Stimulated activated CD8-positive, alpha-beta memory T cell treated with anti-CD3 and anti-CD28 coated beads, Interleukin-7, amount 100 ng/mL, for 24 hours (primary cell): ENCODE results near the gene MCRIP1.

Experiments used
- DNase-seq: peaks from one replicate; pipeline ENCODE4 v3.0.0-alpha.2; 2020; ENCODE audit warnings: low read depth

MCRIP1 gene

DNA sequence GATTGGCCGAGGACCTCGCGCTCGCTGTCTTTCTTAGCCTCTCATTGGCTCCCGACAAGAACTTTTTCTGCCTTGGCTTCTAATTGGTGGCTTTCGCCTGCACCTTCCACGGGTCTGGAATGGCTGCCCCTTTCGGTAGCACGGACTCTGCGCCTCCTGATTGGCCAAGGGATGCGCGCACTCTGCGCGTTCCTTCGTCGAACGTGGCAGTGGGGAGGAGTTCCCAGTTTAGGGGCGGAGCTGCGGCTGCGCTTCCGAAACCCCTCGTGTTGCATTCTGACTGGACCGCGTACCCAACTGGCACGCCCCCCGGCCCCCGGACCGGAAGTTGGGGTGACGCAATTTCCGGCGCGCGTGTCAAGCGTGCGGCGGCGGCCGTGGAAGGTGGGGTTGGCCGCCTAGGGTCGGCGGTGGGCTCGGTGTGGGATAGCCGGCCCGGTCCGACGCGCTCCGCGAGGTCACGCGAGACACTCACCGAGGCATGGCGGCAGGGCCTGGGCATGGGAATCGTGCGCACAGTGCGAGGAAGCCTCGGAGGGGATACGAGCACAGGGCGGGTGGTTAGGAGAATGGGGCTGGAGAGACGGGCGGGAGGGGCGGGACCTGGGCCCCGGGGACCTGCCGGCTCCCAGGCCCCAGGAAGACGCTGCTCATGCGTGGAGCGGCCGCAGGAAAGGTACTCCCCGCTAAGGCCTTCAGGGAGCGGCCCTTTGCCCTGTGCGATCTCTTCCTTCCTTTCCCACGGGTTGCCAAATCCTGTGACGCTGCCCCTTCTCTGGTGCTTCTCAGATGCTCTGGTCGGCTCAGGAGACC lies 27.9 kb upstream of the MCRIP1 start:
- DNase-seq = peak; percentile 98

DNA sequence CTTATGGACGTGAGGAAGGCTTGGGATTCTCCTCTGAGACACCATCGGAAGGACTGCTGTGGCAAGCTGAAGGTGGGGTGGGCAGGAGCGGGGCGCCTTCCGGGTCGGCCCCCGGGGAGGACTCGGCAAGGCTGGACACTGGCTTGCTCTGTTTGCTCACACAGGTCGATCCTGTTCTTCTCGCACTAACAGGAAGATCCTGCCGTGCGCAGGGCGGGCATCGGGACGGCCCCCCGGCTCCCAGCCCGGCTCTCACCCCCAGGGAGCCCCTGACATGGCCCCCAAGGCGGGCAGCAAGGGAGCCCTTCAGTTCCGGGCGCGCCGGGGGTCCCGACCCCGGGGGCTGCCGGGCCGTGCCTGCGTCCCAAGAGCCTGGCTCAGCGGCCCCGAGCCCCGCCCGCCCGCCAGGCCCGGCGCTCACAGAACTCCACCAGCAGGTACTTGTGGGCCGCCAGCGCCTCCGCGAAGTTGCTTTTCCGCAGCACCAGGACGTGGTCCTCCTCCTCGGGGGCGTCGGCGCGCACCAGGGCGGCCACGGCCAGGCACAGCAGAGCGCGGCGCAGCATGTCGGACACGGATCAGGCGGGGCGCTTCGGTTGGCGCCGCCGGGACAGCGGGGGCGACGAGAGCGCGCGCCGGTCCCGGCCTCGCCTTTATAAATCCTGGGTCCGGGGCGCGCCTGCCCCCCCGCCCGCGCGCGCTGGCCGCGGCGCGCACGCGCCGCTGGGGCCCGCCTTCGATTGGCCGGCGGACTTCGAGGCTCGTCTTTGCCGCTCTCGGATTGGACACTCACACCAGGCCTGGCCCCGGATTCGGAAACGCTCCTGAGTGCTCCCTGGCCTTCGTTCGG lies 27.0 kb upstream of the MCRIP1 start, which contains the start of gene P4HB:
Gene P4HB, minus strand, starts transcription at position 630 of the 850 bp plus-strand sequence. Its CDS starts 64 bp downstream, at position 566.
- DNase-seq = peak; percentile 95

DNA sequence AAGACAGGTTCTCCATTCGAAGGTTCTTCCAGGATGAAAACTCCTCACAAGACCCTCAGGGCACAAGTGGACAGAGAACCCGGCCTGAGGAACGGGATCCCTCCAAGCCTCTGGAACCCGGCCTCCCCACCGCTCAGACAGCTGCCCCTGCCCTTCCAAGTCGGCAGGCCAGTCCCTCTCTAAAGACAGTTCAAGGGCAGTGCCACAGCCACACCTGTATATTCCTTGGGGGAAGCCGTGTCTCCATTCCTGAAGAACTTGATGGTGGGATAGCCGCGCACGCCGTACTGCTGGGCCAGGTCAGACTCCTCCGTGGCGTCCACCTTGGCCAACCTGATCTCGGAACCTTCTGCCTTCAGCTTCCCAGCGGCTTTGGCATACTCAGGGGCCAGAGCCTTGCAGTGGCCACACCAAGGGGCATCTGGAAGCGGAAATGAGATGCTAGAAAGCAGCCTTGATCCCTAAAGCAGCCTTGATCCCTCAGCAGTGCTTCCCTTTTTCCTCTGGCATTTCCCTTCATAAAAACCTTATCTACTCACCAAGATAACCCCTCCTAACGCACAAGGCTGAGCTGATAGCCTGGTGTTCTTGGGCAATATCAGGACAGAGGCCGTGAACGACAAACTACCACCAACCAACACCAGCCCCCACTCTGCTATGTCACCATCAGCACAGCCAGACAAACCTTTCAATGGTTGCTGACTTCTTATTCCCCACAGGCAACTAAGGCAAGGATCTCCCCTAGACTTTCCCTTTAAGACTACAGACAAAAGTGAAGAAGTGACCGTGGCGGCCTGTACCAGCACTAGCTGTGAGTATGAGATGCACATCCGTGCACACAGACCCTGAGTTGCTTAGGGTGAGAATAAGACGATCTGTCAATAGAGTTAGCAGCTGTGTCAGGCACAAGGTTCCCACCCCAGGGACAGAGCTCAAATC lies 26.1 kb upstream of the MCRIP1 start:
- DNase-seq = no peak

DNA sequence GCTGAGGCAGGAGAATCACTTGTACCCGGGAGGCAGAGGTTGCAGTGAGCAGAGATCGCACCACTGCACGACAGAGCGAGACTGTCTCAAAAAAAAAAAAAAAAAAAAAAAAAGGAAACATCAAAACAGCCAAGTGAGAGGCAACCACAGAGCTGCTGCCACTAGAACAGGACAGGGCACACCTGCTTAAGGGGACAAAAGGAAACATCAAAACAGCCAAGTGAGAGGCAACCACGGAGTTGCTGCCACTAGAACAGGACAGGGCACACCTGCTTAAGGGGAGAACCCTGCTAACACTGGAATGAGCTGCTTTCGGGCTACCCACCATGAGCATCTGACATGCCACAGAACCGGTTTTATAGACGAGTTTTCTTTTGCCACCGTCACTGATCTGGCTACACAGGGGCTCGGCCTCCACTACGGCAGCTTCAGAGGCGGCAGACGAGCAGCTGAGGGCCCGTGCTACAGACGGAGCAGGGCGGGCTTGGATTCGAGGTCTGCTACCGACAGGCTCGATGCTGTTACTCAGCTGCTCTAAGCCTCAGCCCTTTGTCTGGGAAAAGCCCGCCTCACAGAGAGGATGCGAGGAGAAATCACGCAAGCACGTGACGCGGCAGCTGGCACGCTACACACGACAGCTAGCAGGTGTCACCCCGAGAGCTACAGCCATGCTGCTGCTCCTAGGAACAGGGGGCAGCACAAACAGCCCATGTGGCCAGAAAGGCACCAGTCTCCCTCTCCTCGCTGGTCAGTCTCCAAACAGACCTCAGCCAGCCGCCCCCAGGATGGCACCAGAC lies 25.3 kb upstream of the MCRIP1 start:
- DNase-seq = no peak

DNA sequence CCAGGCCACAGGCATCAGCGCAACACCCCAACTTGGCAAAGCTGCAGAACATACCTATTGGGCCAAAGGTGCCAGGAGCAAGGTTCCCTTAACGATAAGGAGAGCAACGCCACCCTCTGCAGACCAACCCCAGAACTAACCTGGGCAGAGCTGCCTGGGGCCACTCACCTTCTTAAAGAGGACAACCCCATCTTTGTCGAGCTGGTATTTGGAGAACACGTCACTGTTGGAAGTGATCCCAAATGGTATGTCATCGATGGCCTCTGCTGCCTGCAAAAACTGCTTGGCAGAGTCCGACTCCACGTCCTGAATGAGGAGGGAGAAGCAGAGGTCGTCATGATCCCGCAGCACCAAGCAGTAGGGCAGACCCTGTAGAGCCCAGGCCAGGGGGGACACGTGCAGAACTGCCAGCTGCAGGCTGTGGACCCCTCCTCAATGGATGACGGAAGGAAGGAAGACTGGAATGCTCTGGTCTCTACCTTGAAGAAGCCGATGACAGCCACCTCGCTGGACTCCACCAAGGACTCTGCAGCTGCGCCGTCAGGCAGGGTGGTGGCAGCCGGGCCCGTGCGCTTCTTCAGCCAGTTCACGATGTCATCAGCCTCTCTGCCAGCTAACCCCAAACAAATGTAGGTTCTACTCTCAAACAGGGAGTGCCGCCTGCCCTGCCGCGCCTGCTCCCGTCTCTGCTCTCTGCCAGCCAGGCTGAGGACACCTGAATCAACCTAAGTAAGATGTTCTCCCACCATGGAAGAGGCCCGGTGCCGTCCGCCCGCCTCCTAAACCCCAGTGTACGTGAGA lies 22.1 kb upstream of the MCRIP1 start:
- DNase-seq = no peak

DNA sequence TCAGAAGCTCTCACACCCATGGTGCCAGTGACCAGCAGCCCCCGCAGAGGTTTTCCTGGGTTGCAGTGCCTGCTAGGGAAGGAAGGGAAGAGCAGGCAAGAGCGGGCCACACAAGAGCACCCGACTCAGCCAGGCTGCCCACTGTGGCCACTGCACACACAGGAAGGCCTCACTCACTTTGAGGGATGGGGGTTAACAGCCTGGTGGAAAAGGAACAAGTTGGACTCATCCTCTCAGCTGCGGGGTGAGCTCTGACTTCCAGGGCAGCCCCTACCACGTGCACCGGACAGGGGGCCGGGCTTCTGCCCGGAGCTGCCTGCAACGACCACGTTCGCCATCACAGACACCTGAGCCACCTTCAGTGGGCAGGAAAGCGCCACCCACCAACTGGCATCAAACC lies 19.1 kb upstream of the MCRIP1 start:
- no peak for DNase-seq

DNA sequence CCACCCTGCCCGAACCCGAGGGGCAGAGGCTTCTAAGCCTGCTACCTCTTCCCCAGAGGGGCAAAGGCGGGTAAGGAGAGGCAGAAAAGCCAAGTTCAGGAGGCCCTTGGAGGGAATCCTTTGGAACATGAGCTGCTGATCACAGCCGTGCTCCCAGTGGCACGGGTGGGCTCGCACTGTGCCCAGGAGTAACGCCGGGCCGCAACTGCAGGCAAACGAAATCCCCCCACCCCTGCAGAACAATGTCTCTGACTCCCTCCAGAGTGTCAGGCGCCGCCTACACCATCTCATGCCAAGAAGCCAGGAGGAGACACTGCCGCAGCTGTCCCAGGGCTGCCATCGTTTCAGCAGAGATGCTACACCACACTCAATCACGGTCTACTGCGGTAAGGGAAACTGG lies 18.3 kb upstream of the MCRIP1 start:
- DNase-seq = no peak

DNA sequence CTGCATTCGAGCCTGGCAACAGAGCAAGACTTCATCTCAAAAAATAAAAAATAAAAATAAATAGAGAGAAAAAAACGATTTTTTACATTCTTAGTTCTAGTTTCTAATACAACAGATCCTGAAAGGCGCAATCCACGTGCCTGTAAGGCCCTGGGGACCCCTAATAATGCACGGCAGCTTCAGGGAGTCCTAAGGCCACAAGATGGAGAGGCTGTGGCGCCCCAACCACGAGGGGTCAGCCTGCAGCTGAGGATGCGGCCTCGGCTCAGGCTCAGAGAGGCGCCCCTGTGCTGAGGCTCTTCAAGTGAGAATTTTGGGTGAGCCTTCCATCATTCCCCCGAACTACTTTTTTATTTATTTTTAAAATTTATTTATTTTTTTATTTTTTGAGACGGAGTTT lies 16.4 kb upstream of the MCRIP1 start:
- DNase-seq = no peak

DNA sequence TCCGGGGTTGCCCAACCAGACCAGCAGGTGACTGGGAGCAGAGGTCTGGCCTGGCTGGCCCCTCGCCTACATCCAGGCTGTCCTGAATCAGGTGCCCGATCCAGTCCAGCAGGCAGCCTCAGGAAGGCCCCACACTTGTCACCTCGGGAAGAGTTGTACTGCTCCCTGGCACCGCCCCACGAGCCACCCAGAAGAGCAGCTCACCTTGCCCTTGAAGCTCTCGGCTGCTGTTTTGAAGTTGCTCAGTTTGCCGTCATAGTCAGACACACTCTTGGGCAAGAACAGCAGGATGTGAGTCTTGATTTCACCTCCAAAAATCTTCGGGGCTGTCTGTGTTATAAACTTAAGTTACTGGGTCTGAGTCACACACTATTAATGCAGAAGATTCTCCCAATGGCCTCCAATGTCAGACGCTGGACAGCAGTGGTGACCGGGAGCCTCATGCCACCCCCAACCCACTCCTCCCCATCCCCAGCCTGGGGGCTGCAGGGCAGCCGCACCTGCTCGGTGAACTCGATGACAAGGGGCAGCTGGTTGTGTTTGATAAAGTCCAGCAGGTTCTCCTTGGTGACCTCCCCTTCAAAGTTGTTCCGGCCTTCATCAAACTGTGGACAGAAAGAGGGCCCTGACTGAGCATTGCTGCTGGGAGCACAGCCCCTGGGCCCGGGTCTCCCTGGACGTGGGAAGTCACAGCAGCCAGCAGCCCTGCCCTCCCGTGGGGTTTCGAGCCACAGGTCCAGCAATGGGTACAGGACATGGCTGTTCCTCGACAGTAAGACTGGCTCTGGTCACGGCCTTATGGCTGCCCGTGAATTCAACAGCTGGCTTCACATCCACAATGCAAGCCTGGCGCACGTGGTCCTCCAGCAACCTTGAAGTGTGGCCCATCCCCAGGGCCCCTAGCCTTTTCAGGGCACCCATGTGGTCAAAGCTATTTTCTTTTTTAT lies 13.9 kb upstream of the MCRIP1 start:
- DNase-seq = no peak

DNA sequence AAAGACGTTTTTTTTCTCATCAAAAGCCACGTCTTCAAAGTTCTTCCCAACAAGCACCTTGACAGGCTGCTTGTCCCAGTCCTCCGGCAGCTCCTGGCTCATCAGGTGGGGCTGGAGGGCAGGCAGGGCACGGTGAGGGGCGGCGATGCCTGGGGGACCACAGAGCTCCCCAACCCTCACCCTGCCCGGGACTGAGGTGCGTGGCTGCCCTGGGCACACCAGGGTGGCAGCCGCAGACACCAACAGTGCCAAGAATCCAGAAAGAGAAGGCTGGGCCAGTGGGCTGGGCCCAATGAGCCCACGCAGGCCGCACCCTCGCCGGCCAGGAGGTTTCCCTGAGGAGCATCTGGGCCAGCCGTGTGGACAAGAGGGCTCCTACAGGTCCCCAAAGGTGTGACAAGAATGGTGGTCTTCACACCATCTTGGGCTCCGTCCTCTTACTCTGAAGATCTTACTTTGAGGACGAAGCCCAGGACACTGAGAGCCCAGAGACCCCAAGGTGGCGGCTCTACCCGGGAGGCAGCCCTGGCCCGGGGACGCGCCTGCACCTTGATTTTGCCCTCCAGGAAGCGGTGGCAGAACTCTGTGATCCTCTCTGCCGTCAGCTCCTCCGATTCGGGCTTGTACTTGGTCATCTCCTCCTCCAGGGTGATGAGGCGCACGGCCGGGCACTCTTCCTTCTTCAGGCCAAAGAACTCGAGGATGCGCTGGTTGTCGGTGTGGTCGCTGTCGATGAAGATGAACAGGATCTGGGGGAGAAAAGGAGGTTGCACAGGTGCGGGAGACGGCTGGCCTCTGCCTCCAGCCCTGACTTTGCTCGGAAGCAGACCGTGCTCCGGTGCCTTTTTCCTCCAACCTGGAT lies 13.0 kb upstream of the MCRIP1 start:
- no peak for DNase-seq

DNA sequence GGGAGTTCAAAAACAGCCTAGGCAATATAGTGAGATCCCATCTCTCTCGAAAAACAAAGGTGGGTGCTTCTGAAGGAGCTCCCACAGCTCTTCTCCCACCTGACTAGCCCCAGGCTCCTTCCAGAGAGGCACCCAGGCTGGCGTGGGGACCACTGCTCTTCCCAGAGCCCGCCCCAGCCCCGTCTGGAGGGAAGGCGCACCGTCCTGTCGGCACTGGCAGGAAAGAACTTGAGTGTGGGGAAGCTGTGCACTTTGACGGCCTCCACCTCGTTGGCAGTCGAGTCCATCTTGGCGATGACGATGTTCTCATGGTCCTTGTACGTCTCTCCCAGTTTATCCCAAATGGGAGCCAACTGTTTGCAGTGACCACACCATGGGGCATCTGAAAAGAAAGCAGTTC lies 12.3 kb upstream of the MCRIP1 start:
- DNase-seq = no peak

DNA sequence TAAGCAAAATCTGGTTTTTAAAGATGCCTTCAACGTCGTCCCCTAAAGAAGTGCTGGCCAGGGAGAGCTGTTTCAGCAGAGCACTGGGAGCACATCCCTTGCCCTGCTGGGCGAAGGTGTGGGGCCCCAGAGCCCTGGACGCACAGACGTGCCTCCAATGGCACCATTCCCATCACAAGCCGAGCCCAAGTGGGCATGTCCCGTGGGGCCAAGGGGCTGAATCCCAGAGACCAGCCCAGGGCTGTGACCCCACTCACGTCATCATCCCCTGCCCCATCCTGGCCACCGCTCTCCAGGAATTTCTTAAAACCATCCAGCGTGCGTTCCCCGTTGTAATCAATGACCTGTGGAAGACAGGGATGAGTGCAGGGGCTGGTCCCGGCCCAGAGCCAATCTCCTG lies 11.8 kb upstream of the MCRIP1 start:
- DNase-seq = no peak

DNA sequence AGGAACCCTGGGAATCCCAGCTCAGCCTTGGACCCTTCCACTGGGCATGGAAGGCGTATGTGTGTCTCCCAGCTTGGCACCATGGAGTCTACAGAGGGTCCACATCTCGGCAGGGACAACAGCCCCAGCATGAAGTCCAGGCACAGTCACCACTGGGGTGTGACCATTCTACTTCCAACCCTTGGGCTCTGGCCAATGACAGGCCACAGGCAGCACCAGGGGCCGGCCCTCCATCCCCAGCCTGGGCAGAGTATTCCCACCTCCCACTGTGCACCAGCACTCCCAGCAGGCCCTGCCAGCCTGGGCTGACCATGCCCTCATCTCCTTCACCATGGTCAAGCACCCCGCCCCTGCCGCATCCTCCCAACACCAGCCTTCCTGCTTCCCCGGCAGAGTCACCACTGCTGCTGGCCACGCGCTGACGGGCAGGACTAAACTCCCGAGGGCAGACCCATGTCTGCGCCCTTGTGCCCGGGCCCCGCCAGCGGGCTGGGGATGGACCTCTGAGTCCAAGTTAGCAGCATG lies 11.3 kb upstream of the MCRIP1 start:
- no peak for DNase-seq

DNA sequence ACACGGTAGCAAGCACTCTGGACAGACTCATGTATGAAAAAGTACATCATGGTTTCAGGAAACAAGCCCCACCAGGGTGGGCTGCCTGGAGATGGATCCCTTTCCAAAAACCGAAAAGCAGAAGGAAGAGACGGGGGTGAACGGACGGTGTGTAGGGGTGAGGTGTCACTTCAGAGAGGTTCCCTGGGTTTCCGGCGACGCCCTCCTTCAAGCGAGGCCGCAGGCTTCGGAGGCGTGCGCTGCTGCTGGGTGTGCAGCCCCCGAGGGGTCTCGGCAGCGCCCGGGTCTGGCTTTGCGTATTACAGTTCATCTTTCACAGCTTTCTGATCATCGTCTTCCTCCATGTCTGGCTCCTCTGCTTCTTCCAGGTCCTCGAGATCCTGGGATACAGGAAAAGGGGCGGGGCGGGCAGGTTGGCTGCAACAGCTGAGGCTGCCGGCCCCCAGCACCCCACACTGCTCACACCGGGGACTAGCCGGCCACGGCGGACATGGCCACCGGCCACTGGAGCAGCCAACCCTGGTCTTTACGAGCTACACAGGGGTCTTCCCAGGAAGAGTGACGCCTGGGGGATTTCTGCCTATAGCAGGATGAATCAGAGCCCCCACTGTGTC lies 10.7 kb upstream of the MCRIP1 start:
- no peak for DNase-seq

DNA sequence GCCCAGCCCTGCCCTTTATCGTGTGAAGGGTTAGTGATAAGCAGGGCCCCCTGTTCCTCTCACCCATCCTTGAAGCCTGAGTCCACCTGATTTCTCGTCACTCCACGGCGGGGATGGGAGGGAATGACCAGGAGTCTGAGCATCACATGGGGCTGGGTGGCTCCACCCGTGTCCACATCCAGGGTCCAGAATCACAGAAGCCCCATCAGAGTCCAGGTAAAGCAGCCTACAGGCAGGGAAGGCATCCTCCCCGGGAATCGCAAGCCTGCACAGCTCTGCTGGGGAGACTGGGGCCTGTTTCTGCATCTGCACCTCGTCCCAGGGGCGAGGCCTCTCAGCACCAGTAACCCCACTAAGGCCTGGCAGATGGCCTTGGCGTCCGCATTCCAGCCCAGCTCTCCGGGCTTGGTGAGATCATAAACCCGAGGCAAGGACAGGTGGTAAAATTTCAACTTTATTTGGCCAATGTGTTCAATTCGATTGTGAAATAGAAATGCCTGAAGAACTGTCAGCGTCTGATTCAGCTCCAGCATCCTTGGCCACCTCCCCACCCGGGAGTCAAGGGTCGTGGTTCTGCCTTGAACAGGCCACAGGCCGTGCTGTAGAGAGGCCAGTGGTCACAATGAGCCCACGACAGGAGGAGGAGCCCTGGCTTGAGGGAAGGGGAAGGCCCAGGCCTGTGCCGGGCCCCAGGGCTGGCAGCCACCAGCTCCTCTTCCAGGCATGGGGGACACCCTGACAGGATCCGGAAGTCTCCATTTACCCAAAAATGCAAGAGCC lies 9.8 kb upstream of the MCRIP1 start:
- no peak for DNase-seq

DNA sequence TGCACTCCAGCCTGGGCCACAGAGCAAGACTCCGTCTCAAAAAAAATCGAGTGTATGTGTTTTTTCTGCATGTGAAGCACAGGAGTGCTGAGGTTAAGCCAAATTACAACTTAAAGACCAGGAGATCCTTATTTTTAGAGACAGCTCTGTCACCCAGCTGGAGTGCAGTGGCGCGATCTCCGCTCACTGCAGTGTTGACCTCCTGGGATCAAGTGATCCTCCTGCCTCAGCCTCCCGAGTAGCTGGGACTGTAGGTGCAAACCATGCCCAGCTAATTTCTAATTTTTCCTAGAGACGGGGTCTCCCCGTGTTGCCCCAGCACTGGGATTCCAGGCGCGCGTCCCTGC lies 9.3 kb upstream of the MCRIP1 start:
- DNase-seq = no peak

DNA sequence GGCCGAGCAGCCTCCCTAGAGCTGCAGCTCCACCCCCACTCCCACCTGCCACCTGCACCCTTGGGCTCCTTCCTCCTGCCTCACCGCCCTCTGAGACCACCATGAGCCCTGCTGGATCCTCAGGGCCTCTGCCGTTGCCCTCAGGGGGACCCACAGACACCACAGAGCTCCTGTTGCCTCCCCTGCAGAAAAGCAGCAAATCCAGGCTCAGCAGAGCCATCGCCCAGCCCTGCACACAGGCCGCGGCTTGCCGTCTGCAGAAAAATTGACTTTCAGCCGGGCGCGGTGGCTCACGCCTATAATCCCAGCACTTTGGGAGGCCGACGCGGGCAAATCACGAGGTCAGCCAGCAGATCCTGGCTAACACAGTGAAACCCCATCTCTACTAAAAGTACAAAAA lies 8.8 kb upstream of the MCRIP1 start:
- no peak for DNase-seq
